ENCODE data around the gene BOC.

DNA sequence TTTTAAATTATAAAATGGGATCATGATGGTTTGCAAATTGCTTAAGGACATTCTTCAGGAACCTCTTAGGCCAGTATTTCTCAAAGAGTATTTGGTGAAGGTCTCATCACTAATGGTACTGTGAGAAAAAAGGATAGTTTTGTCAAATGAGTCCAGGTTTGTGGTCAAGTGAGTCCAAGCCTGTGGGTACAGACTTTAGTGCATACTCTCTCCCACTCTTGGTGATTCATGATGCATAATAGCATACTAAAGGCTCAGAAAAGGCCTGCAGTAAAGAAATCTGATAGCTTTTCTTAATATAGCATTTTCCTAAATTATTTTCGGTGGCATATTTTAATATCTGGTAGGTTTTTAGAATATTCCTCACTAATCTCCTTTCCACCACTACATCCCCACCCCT is 20.0 kb downstream of the BOC start:
- TF ChIP-seq EZH2 (IDR thresholded peaks at IDR 0.05; ENCODE audit: low read length, missing control alignments): no peak
- TF ChIP-seq, protein P1, sequence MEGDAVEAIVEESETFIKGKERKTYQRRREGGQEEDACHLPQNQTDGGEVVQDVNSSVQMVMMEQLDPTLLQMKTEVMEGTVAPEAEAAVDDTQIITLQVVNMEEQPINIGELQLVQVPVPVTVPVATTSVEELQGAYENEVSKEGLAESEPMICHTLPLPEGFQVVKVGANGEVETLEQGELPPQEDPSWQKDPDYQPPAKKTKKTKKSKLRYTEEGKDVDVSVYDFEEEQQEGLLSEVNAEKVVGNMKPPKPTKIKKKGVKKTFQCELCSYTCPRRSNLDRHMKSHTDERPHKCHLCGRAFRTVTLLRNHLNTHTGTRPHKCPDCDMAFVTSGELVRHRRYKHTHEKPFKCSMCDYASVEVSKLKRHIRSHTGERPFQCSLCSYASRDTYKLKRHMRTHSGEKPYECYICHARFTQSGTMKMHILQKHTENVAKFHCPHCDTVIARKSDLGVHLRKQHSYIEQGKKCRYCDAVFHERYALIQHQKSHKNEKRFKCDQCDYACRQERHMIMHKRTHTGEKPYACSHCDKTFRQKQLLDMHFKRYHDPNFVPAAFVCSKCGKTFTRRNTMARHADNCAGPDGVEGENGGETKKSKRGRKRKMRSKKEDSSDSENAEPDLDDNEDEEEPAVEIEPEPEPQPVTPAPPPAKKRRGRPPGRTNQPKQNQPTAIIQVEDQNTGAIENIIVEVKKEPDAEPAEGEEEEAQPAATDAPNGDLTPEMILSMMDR (conservative IDR thresholded peaks at IDR 0.05 in 1 of 2, IDR thresholded peaks at IDR 0.05 in 1 of 2; ENCODE audit: low read depth in 1 of 2, low read length in 2 of 2): no peak

Measured in fibroblast of lung (primary cell).